Measurements from ENCODE around the gene SMIM22. TPM values are rescaled to one million over a fixed set of nuclear protein-coding genes. Genes with fewer than 3 reads are reported as not detected.

The SMIM22 gene
- total RNA-seq, 1 donor from 2014 or later = not detected

DNA sequence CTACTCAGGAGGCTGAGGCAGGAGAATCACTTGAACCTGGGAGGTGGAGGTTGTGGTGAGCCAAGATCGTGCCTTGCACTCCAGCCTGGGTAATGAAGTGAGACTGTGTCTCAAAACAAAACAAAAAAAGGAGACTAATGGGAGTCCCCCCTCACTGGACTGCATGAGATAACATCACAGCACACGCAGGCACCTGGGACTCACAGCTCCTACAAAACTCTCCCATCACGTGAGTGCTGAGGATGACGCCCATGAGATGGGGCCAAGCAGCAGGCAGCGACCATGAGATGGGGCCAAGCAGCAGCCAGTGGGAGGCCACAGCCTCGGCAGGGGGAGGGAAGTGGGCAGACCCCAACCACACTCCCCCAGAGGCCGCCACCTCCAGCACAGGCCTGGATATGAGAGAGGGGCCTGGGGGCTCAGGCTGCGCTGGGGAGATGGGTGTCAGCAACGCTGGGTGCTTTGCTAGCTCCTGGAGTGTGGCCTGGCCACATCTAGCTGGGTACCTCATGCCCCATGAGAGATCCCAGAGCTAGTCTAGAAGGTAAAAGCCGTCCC is 45.4 kb upstream of the SMIM22 start:
- H3K4me3 Mint-ChIP-seq = no peak overlapping the region
- H3K27ac Mint-ChIP-seq (ENCODE audit: unreplicated experiment) = no peak overlapping the region
- DNase-seq (ENCODE audit: low read depth, low spot score) = no peak
- H3K27me3 Mint-ChIP-seq (ENCODE audit: low read depth) = no peaks in the 10 kb centered on the region
- TF ChIP-seq, protein P1, sequence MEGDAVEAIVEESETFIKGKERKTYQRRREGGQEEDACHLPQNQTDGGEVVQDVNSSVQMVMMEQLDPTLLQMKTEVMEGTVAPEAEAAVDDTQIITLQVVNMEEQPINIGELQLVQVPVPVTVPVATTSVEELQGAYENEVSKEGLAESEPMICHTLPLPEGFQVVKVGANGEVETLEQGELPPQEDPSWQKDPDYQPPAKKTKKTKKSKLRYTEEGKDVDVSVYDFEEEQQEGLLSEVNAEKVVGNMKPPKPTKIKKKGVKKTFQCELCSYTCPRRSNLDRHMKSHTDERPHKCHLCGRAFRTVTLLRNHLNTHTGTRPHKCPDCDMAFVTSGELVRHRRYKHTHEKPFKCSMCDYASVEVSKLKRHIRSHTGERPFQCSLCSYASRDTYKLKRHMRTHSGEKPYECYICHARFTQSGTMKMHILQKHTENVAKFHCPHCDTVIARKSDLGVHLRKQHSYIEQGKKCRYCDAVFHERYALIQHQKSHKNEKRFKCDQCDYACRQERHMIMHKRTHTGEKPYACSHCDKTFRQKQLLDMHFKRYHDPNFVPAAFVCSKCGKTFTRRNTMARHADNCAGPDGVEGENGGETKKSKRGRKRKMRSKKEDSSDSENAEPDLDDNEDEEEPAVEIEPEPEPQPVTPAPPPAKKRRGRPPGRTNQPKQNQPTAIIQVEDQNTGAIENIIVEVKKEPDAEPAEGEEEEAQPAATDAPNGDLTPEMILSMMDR (conservative IDR thresholded peaks at IDR 0.05) = no peak
- peaks cover 3% of the 10 kb centered on the region for H3K36me3 Mint-ChIP-seq (ENCODE audit: low read depth)
- H3K9me3 Mint-ChIP-seq = no peaks in the 10 kb centered on the region
- H3K4me1 Mint-ChIP-seq = no peaks in the 10 kb centered on the region

DNA sequence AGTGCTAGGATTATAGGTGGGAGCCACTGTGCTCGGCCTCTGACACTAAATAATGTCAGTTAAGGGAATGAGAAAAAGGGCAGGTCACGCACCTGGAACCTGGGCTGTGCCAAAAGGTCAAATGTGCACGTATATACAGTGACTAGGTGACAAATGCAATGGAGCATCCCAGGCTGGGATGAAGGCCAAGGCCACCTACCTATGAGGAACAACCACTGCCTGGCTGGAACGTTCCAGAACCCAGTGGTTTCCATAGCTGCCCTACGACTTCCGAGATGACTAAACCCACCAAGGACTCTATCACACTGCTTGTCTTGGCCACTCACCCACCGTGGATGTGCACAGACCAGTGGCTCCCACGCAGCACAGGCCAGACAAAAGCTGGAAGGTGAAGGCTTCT is 44.3 kb upstream of the SMIM22 start:
- TF ChIP-seq, protein P1 (conservative IDR thresholded peaks at IDR 0.05) = no peak
- no peak overlapping the region for H3K27ac Mint-ChIP-seq (ENCODE audit: unreplicated experiment)
- peak overlapping the region; percentile 12 for H3K4me3 Mint-ChIP-seq
- H3K36me3 Mint-ChIP-seq (ENCODE audit: low read depth) = peaks cover 9% of the 10 kb centered on the region
- no peak for DNase-seq (ENCODE audit: low read depth, low spot score)
- peaks cover 2% of the 10 kb centered on the region for H3K9me3 Mint-ChIP-seq
- H3K27me3 Mint-ChIP-seq (ENCODE audit: low read depth) = no peaks in the 10 kb centered on the region
- H3K4me1 Mint-ChIP-seq = no peaks in the 10 kb centered on the region

DNA sequence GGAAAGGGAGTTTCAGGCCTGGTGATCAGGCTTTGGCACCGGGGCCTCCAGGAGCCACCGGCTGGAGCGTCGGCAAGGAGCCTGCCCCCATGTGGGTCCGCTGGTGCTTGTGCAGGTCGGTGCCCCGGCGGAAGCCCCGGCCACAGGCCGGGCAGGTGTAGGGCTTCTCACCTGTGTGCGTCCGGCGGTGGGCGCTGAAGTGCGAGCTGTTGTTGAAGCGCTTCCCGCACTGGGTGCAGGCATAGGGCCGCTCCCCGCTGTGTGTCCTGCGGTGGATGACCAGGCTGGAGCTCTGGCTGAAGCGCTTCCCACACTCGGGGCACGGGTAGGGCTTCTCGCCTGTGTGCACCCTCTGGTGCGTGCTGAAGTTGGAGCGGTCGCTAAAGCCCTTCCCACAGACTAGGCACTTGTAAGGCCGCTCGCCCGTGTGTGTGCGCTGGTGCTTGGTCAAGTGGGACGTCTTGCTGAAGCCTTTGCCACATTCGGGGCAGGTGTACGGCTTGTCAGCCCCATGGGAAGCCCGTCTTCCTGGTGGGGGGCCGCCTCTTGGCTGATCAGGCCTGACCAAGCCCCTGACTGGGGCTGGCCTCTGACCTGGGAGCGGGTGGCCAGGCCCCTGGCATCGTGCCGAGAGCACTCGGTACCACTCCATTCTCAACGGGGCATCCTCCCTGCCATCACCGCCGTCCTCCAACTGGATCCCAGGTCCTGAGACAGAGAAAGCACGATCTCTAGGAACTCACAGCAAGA is 42.6 kb upstream of the SMIM22 start:
- no peak overlapping the region for H3K4me3 Mint-ChIP-seq
- no peak overlapping the region for H3K27ac Mint-ChIP-seq (ENCODE audit: unreplicated experiment)
- H3K9me3 Mint-ChIP-seq = peaks cover 2% of the 10 kb centered on the region
- peaks cover 10% of the 10 kb centered on the region for H3K36me3 Mint-ChIP-seq (ENCODE audit: low read depth)
- TF ChIP-seq, protein P1 (conservative IDR thresholded peaks at IDR 0.05) = no peak
- no peak for DNase-seq (ENCODE audit: low read depth, low spot score)
- no peaks in the 10 kb centered on the region for H3K27me3 Mint-ChIP-seq (ENCODE audit: low read depth)
- H3K4me1 Mint-ChIP-seq = no peaks in the 10 kb centered on the region

DNA sequence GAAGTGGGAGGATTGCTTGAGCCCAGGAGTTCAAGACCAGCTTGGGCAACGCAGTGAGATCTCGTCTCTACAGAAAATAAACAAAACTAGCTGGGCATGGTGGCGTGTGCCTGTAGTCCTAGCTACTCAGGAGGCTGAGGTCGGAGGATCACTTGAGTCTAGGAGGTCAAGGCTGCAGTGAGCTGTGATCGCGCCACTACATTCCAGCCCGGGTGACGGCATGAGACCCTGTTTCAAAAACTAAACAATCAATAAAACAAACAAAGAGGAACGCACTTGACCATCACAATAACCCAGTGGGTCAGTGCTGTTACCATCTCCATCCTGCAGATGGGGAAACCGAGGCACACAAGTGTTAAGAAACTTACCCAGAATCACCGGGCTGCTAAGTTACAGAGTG is 41.9 kb upstream of the SMIM22 start:
- H3K4me3 Mint-ChIP-seq = no peak overlapping the region
- H3K36me3 Mint-ChIP-seq (ENCODE audit: low read depth) = peaks cover 10% of the 10 kb centered on the region
- H3K4me1 Mint-ChIP-seq = no peaks in the 10 kb centered on the region
- TF ChIP-seq, protein P1 (conservative IDR thresholded peaks at IDR 0.05) = no peak
- H3K9me3 Mint-ChIP-seq = peaks cover 2% of the 10 kb centered on the region
- H3K27me3 Mint-ChIP-seq (ENCODE audit: low read depth) = no peaks in the 10 kb centered on the region
- no peak for DNase-seq (ENCODE audit: low read depth, low spot score)
- no peak overlapping the region for H3K27ac Mint-ChIP-seq (ENCODE audit: unreplicated experiment)

DNA sequence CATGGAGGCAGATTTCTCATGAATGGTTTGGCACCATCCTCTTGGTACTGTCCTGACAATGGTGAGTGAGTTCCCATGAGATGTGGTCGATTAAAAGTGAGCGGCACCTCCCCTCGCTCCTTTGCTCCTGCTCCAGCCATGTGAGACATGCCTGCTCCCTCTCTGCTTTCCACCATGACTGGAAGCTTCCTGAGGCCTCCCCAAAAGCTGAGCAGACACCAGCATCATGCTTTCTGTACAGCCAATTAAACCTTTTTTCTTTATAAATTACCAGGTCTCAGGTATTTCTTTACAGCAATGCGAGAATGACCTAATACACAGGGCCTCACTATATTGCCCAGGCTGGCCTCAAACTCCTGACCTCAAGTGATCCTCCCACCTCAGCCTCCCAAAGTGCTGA is 40.3 kb upstream of the SMIM22 start:
- no peak overlapping the region for H3K4me3 Mint-ChIP-seq
- H3K36me3 Mint-ChIP-seq (ENCODE audit: low read depth) = peaks cover 13% of the 10 kb centered on the region
- H3K4me1 Mint-ChIP-seq = no peaks in the 10 kb centered on the region
- peaks cover 2% of the 10 kb centered on the region for H3K9me3 Mint-ChIP-seq
- H3K27ac Mint-ChIP-seq (ENCODE audit: unreplicated experiment) = no peak overlapping the region
- H3K27me3 Mint-ChIP-seq (ENCODE audit: low read depth) = no peaks in the 10 kb centered on the region
- no peak for DNase-seq (ENCODE audit: low read depth, low spot score)
- TF ChIP-seq, protein P1 (conservative IDR thresholded peaks at IDR 0.05) = no peak
